Measurements from ENCODE around the gene CHD2. TPM values are rescaled to one million over a fixed set of nuclear protein-coding genes. Genes with fewer than 3 reads are reported as not detected.
A peak's percentile ranks its signal among the peaks of the same experiment; 100 is the strongest.

The CHD2 gene
- total RNA-seq, 1 experiment from 2014 or later: 63.3 TPM

GRCh38 chr15:92893200-92893599 is 6.9 kb upstream of the CHD2 start:
- H3K14ac ChIP-seq (ENCODE audit: insufficient read depth, low read length): no peak overlapping the region
- no peaks in the 10 kb centered on the region for H3K23me2 ChIP-seq (ENCODE audit: insufficient read length, low read depth, low read length, poor library complexity, severe bottlenecking)
- H3K4ac ChIP-seq (ENCODE audit: low read depth, low read length): no peak overlapping the region
- no peak overlapping the region for H3K23ac ChIP-seq (ENCODE audit: insufficient read length, low read depth, low read length)
- TF ChIP-seq CTCF (conservative IDR thresholded peaks at IDR 0.05): no peak
- no peak overlapping the region for H3K18ac ChIP-seq (ENCODE audit: insufficient read length, low read depth, low read length)
- Mint-ChIP-seq H3K36me3 (ENCODE audit: insufficient read depth in 1 of 3, low read depth in 3 of 3) (peaks cover 50 to 91% (median 91%) of the 10 kb centered on the region in 3 experiments), H3K4me1 (peaks cover 7 to 11% of the 10 kb centered on the region in 2 experiments; a peak in 2 of 4 replicates), H3K27ac (peak overlapping the region in 1 of 3 experiments; percentile 91; a peak in 1 of 7 replicates), H3K4me3 (no peak overlapping the region), H3K27me3 (ENCODE audit: low read depth) (no peaks in the 10 kb centered on the region), H3K9me3 (no peaks in the 10 kb centered on the region; a peak in 1 of 5 replicates)
- WGBS (ENCODE audit: extremely low coverage, insufficient read length, low lambda C conversion rate): no CpG with 5 or more reads among the region's 2 CpGs
- no peak overlapping the region for H3K56ac ChIP-seq (ENCODE audit: insufficient read length, low read depth, low read length)
- H4K5ac ChIP-seq (ENCODE audit: insufficient read length, low read depth, low read length): no peak overlapping the region
- H3K79me2 ChIP-seq (ENCODE audit: insufficient read depth, low read length): peaks cover 16% of the 10 kb centered on the region; the same call in 1 of the 2 replicates
- no peak overlapping the region for H2BK20ac ChIP-seq (ENCODE audit: low read depth, low read length, poor library complexity, severe bottlenecking)
- no peaks in the 10 kb centered on the region for H3K9me3 ChIP-seq (ENCODE audit: control insufficient read depth, low read depth, low read length)
- H2AFZ ChIP-seq (ENCODE audit: low read length): no peak overlapping the region
- H3K27ac ChIP-seq (ENCODE audit: insufficient read length, low read depth, low read length): no peak overlapping the region
- H4K20me1 ChIP-seq (ENCODE audit: control insufficient read depth, insufficient read depth, insufficient read length): no peaks in the 10 kb centered on the region
- H2BK15ac ChIP-seq (ENCODE audit: low read depth, low read length): no peak overlapping the region
- no peak overlapping the region for H4K8ac ChIP-seq (replicated peaks; ENCODE audit: insufficient read length, low read depth, low read length)
- no peak overlapping the region for H2BK5ac ChIP-seq (ENCODE audit: insufficient read length, low read length)
- no peak for DNase-seq
- no peak overlapping the region for H3K9ac ChIP-seq (ENCODE audit: extremely low read depth, insufficient read length, low read length)
- no peaks in the 10 kb centered on the region for H3K4me1 ChIP-seq (ENCODE audit: insufficient read depth, low read length)
- no peak overlapping the region for H2BK120ac ChIP-seq (ENCODE audit: low read depth, low read length, poor library complexity, severe bottlenecking)
- H3T11ph ChIP-seq (ENCODE audit: low read length): no peak overlapping the region
- H3K79me1 ChIP-seq (ENCODE audit: insufficient read depth, low read depth, low read length, poor library complexity, severe bottlenecking): peaks cover 3% of the 10 kb centered on the region
- H2BK12ac ChIP-seq (ENCODE audit: insufficient read length, low read depth, low read length): no peak overlapping the region
- H2AK5ac ChIP-seq (ENCODE audit: insufficient read length, low read length): no peak overlapping the region
- no peaks in the 10 kb centered on the region for H3K27me3 ChIP-seq (ENCODE audit: insufficient read depth, low read length)
- H3K4me2 ChIP-seq (ENCODE audit: insufficient read depth, insufficient read length, low read length): no peak overlapping the region
- no peak overlapping the region for H4K91ac ChIP-seq (ENCODE audit: insufficient read length, low read depth, low read length)

All from H9 (cell line).